Tibial nerve (tissue), 3 donors: ENCODE measurements around the gene APBB1.

Experiments
- CTCF ChIP-seq, 5 experiments: fragments of 200-600 bp in 3 of 5; fragments of 450-650 bp in 2 of 5; sonication (generic) in 3 of 5; IDR thresholded peaks; one replicate each; pipeline ENCODE4 v1.5.1; 2016 to 2019; ENCODE audit warnings: antibody characterized with exemption in 5 of 5, mild to moderate bottlenecking in 3 of 5, moderate library complexity in 2 of 5
- POLR2A ChIP-seq, 2 donors: fragments of 450-650 bp; IDR thresholded peaks; one replicate each; pipeline ENCODE4 v1.6.1; 2017; ENCODE audit warnings: antibody characterized with exemption in 2 of 2, mild to moderate bottlenecking in 2 of 2, moderate library complexity in 2 of 2

GRCh38 chr11:6371825-6372224 lies 47.1 kb downstream of the APBB1 start:
- TF ChIP-seq CTCF (IDR thresholded peaks at IDR 0.05), result no peak
- no peak for TF ChIP-seq POLR2A (IDR thresholded peaks at IDR 0.05)
